ENCODE measurements around the gene ZMYM4.
"Not testable (repeated sequence)": the region's sequence is repeated elsewhere in the genome, so short reads cannot be mapped to it uniquely, and the experiment has no call there.

The ZMYM4 gene

DNA sequence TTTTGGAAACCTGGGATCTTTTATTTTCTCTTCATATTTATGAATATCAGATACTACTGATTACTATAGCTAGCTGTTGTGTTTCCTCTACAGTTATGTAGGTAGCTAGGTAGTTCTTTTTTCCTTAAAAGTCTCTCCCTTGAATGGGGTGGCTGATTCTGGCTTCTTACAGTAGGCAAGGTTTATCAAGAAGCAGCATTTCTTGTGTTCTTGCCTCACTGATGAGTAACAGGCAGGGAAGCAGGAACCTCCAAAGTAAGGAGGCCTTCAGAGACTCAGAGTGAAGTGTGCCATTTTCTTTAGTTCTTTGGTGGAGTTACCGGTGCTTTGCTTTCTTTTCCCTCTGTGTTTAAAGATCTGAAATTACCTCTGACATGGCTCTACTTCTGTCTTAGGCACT is 56.0 kb downstream of the ZMYM4 start:
- no peak overlapping the region for H3K4me3 ChIP-seq (ENCODE audit: low read length)
- no peak for TF ChIP-seq ZNF274 (IDR thresholded peaks at IDR 0.05; ENCODE audit: low read depth, low read length)

GRCh38 chr1:35326246-35326866 is 57.8 kb downstream of the ZMYM4 start:
- H3K4me3 ChIP-seq (ENCODE audit: low read length): no peak overlapping the region
- no peak for TF ChIP-seq ZNF274 (IDR thresholded peaks at IDR 0.05; ENCODE audit: low read depth, low read length)

DNA sequence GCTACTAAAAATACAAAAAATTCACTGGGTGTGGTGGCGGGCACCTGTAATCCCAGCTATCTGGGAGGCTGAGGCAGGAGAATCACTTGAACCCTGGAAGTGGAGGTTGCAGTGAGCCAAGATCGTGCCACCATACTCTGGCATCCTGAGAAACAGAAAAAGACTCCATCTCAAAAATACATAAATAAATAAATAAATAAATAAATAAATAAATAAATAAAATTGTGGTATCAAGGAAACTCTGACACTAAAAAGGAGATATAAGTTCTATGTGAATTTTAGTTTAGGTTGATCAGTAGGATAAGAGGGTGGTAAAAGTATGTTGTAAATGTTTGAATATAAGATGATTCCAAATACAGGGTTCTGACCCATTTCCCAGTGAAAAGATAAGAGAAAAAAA is 63.1 kb downstream of the ZMYM4 start:
- not testable (repeated sequence) for H3K4me3 ChIP-seq (ENCODE audit: low read length)

- no peak for TF ChIP-seq ZNF274 (IDR thresholded peaks at IDR 0.05; ENCODE audit: low read depth, low read length)
- no peak overlapping the region for H3K4me3 ChIP-seq (ENCODE audit: low read length)
Measured at GRCh38 chr1:35334485-35334884, 66.0 kb downstream of the ZMYM4 start.

GRCh38 chr1:35340519-35340918 is 72.0 kb downstream of the ZMYM4 start:
- TF ChIP-seq ZNF274 (IDR thresholded peaks at IDR 0.05; ENCODE audit: low read depth, low read length): no peak
- no peak overlapping the region for H3K4me3 ChIP-seq (ENCODE audit: low read length)

- TF ChIP-seq ZNF274 (IDR thresholded peaks at IDR 0.05; ENCODE audit: low read depth, low read length): no peak
- no peak overlapping the region for H3K4me3 ChIP-seq (ENCODE audit: low read length)
Measured at GRCh38 chr1:35345439-35345981, 77.0 kb downstream of the ZMYM4 start.

DNA sequence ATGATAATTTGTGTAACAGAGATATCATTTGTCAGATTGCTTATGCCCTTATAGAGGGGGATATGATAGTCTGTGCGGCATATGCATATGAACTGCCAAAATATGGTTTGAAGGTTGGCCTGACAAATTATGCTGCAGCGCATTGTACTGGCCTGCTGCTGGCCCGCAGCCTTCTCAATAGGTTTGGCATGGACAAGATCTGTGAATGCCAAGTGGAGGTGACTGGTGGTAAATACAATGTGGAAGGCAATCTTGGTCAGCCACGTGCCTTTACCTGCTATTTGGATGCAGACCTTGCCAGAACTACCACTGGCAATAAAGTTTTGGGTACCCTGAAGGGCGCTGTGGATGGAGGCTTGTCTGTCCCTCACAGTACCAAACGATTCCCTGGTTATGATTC is 82.4 kb downstream of the ZMYM4 start:
- TF ChIP-seq ZNF274 (IDR thresholded peaks at IDR 0.05; ENCODE audit: low read depth, low read length): no peak
- no peak overlapping the region for H3K4me3 ChIP-seq (ENCODE audit: low read length)

GRCh38 chr1:35359995-35360394 is 91.5 kb downstream of the ZMYM4 start:
- H3K4me3 ChIP-seq (ENCODE audit: low read length): no peak overlapping the region
- TF ChIP-seq ZNF274 (IDR thresholded peaks at IDR 0.05; ENCODE audit: low read depth, low read length): no peak

- no peak overlapping the region for H3K4me3 ChIP-seq (ENCODE audit: low read length)
- TF ChIP-seq ZNF274 (IDR thresholded peaks at IDR 0.05; ENCODE audit: low read depth, low read length): no peak
Measured at GRCh38 chr1:35361638-35362037, 93.1 kb downstream of the ZMYM4 start.

- H3K4me3 ChIP-seq (ENCODE audit: low read length): no peak overlapping the region
- TF ChIP-seq ZNF274 (IDR thresholded peaks at IDR 0.05; ENCODE audit: low read depth, low read length): no peak
Measured at GRCh38 chr1:35364741-35365140, 96.2 kb downstream of the ZMYM4 start.

DNA sequence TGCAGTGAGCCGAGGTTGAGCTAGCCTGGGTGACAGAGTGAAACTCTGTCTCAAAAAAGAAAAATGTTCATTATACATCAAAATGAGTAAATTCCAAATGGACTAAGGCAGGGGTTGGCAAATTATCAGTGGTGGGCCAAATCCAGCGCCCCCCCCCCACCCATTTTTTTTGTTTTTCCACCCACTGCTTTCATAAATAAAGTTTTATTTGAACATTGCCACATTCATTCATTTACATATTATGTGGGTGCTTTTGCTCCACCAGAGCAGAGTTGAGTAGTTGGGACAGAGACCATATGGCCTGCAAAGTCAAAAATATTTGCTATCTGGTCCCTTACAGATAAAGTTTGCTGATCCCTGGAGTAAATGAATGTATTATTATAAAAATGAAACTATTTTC is 99.4 kb downstream of the ZMYM4 start:
- TF ChIP-seq ZNF274 (IDR thresholded peaks at IDR 0.05; ENCODE audit: low read depth, low read length): no peak
- H3K4me3 ChIP-seq (ENCODE audit: low read length): no peak overlapping the region

DNA sequence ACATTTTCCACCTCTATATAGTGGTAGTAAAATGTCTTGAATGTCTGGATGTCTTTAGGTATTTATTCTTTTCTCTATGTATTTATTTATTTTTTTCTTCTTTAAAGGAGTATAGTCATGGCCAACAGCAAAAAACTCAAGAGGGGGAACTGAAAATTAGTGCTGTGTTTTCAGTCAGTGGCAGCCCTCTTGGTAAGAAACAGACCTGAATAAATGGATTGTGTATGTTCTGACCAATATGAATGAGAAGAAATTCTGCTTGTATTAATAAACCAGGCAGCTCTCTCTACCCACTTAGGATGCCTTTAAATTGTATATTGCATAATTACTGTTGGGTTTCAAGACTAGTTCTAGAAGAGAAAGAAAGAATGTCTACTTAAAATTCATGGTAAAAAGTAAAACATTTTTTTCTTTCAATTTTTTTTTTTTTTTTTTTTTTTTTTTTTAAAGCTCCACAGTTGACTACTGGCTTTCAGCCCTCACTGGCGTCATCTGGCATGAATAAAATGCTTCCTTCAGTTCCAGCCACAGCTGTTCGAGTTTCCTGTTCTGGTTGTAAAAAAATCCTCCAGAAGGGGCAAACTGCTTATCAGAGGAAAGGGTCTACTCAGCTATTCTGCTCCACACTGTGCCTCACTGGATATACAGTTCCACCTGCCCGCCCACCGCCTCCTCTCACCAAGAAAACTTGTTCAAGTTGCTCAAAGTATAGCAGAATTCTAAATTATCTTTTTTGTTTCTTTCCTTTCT is 101.6 kb downstream of the ZMYM4 start:
- no peak overlapping the region for H3K4me3 ChIP-seq (ENCODE audit: low read length)
- no peak for TF ChIP-seq ZNF274 (IDR thresholded peaks at IDR 0.05; ENCODE audit: low read depth, low read length)

DNA sequence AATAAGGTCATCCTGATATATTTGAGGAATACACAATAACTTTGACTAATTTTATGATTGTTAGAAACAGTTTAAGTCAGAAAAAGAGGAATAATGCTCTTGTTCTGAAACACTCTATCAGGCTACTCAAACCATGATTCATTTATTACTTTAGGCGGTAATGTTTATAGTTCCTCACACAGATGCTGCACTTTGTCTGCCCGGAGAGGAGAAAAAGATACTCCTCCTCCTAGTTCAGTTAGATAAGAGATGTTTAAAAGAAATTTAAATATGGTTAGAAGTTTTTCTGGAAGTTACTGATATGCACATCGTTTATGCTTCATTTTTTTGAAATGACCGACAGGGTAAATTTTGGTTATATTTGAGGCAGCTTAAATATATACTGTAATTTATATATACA is 103.0 kb downstream of the ZMYM4 start:
- H3K4me3 ChIP-seq (ENCODE audit: low read length): no peak overlapping the region

GRCh38 chr1:35377555-35377954 is 109.0 kb downstream of the ZMYM4 start:
- no peak overlapping the region for H3K4me3 ChIP-seq (ENCODE audit: low read length)
- TF ChIP-seq ZNF274 (IDR thresholded peaks at IDR 0.05; ENCODE audit: low read depth, low read length): no peak

More for the DNA sequence above, 103.0 kb downstream of the ZMYM4 start:
- no peak for TF ChIP-seq ZNF274 (IDR thresholded peaks at IDR 0.05; ENCODE audit: low read depth, low read length)

DNA sequence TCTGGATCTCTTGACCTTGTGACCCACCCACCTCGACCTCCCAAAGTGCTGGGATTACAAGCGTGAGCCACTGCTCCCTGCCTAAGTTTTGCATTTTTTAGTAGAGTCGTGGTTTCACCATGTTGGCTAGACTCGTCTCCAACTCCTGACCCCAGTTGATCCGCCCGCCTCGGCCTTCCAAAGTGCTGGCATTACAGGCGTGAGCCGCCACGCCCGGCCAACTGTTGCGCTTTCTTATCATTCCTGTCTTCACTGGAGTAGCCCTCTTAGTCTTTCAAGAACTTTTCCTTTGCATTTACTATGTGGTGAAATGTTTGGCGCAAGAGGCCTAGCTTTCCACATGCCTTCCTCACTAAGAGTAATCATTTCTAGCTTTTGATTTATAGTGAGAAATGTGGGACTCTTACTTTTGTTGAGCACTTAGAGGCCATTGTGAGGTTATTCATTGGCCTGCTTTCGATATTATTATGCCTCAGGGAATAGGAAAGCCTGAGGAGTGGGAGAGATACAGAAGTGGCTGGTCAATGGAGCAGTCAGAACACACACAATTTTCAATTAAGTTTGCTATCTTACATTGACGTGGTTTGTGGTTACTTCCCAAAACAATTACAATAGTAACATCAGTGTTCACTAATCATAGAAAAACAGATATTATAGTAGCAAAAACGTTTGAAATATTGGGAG is 111.0 kb downstream of the ZMYM4 start:
- no peak for TF ChIP-seq ZNF274 (IDR thresholded peaks at IDR 0.05; ENCODE audit: low read depth, low read length)

DNA sequence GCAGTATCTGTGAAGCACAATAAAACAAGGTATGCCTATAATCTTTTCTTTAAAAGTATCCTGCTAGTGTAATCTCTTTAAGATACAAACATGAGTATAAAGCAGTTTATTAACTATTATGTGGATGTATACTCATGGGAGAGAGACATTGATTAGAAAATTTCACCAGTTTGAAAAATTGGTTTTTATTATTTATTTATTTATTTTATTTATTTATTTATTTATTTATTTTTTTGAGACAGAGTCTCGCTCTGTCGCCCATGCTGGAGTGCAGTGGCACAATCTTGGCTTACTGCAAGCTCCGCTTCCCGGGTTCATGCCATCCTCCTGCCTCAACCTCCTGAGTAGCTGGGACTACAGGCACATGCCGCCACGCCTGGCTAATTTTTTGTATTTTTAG is 111.6 kb downstream of the ZMYM4 start:
- not testable (repeated sequence) for H3K4me3 ChIP-seq (ENCODE audit: low read length)

More for the DNA sequence above, 111.0 kb downstream of the ZMYM4 start:
- H3K4me3 ChIP-seq (ENCODE audit: low read length): no peak overlapping the region

Measured in GM08714 (cell line).